ENCODE measurements around the gene MEF2C. TPM values are rescaled to one million over a fixed set of nuclear protein-coding genes. Genes with fewer than 3 reads are reported as not detected.

The MEF2C gene
- total RNA-seq, 2 donors from 2014 or later = 0.64 to 0.86 TPM

GRCh38 chr5:88845081-88845697 is 37.8 kb downstream of the MEF2C start:
- no peak overlapping the region for H3K4me3 ChIP-seq (ENCODE audit: low read length)
- no peak overlapping the region for H3K9ac ChIP-seq (ENCODE audit: extremely low read depth, low read length, poor library complexity, severe bottlenecking)
- H3K36me3 Mint-ChIP-seq (ENCODE audit: low read depth) = no peaks in the 10 kb centered on the region
- 89 to 100% methylated on average over 5 to 8 of the region's 8 CpGs for WGBS, 2 experiments (ENCODE audit: insufficient coverage in 1 of 2, insufficient read length in 1 of 2)
- H3K36me3 ChIP-seq (ENCODE audit: control insufficient read depth, insufficient read depth, low read length) = no peaks in the 10 kb centered on the region
- no peaks in the 10 kb centered on the region for H3K9me3 Mint-ChIP-seq
- H3K9me3 ChIP-seq (ENCODE audit: control insufficient read depth, low read length) = no peaks in the 10 kb centered on the region
- H3K27ac ChIP-seq (ENCODE audit: low read depth, low read length) = no peak overlapping the region
- no peak overlapping the region for H3K4me3 Mint-ChIP-seq
- TF ChIP-seq CTCF (conservative IDR thresholded peaks at IDR 0.05) = no peak
- no peaks in the 10 kb centered on the region for H3K27me3 ChIP-seq (ENCODE audit: control insufficient read depth, insufficient read depth, low read length, poor library complexity, severe bottlenecking)
- H3K27ac Mint-ChIP-seq = no peak overlapping the region
- no peaks in the 10 kb centered on the region for H3K4me1 ChIP-seq (ENCODE audit: control insufficient read depth, insufficient read depth, low read length)
- DNase-seq = no peak
- H3K4me1 Mint-ChIP-seq = no peaks in the 10 kb centered on the region
- H3K27me3 Mint-ChIP-seq (ENCODE audit: insufficient read depth) = no peaks in the 10 kb centered on the region

- no peak for DNase-seq
- no peaks in the 10 kb centered on the region for H3K27me3 ChIP-seq (ENCODE audit: control insufficient read depth, insufficient read depth, low read length, poor library complexity, severe bottlenecking)
- no peak overlapping the region for H3K9ac ChIP-seq (ENCODE audit: extremely low read depth, low read length, poor library complexity, severe bottlenecking)
- 83 to 91% methylated on average over 2 to 4 of the region's 4 CpGs for WGBS, 2 experiments (ENCODE audit: insufficient coverage in 1 of 2, insufficient read length in 1 of 2)
- Mint-ChIP-seq H3K4me3 (no peak overlapping the region), H3K27ac (no peak overlapping the region), H3K27me3 (ENCODE audit: insufficient read depth) (no peaks in the 10 kb centered on the region), H3K4me1 (no peaks in the 10 kb centered on the region), H3K36me3 (ENCODE audit: low read depth) (no peaks in the 10 kb centered on the region), H3K9me3 (no peaks in the 10 kb centered on the region)
- no peak overlapping the region for H3K27ac ChIP-seq (ENCODE audit: low read depth, low read length)
- no peaks in the 10 kb centered on the region for H3K4me1 ChIP-seq (ENCODE audit: control insufficient read depth, insufficient read depth, low read length)
- no peaks in the 10 kb centered on the region for H3K9me3 ChIP-seq (ENCODE audit: control insufficient read depth, low read length)
- TF ChIP-seq CTCF (conservative IDR thresholded peaks at IDR 0.05) = no peak
- H3K4me3 ChIP-seq (ENCODE audit: low read length) = no peak overlapping the region
- H3K36me3 ChIP-seq (ENCODE audit: control insufficient read depth, insufficient read depth, low read length) = no peaks in the 10 kb centered on the region
Observed at GRCh38 chr5:88842784-88843183, 40.2 kb downstream of the MEF2C start.

GRCh38 chr5:88841212-88841611 is 41.8 kb downstream of the MEF2C start:
- Histone ChIP-seq H3K4me1 (ENCODE audit: control insufficient read depth, insufficient read depth, low read length) (no peaks in the 10 kb centered on the region), H3K27ac (ENCODE audit: low read depth, low read length) (no peak overlapping the region), H3K9ac (ENCODE audit: extremely low read depth, low read length, poor library complexity, severe bottlenecking) (no peak overlapping the region), H3K9me3 (ENCODE audit: control insufficient read depth, low read length) (no peaks in the 10 kb centered on the region), H3K27me3 (ENCODE audit: control insufficient read depth, insufficient read depth, low read length, poor library complexity, severe bottlenecking) (no peaks in the 10 kb centered on the region), H3K4me3 (ENCODE audit: low read length) (no peak overlapping the region), H3K36me3 (ENCODE audit: control insufficient read depth, insufficient read depth, low read length) (no peaks in the 10 kb centered on the region)
- no peak for TF ChIP-seq CTCF (conservative IDR thresholded peaks at IDR 0.05)
- H3K27ac Mint-ChIP-seq = no peak overlapping the region
- no peaks in the 10 kb centered on the region for H3K27me3 Mint-ChIP-seq (ENCODE audit: insufficient read depth)
- H3K4me3 Mint-ChIP-seq = no peak overlapping the region
- no peaks in the 10 kb centered on the region for H3K9me3 Mint-ChIP-seq
- no peaks in the 10 kb centered on the region for H3K36me3 Mint-ChIP-seq (ENCODE audit: low read depth)
- no peak for DNase-seq
- WGBS, 2 experiments (ENCODE audit: insufficient coverage in 1 of 2, insufficient read length in 1 of 2) = 86 to 92% methylated on average over 4 of the region's 4 CpGs
- H3K4me1 Mint-ChIP-seq = peaks cover 6% of the 10 kb centered on the region
